Trophoblast cell (in vitro differentiated cells and primary cell): ENCODE measurements around the gene PTPRN2.
A peak's percentile ranks its signal among the peaks of the same experiment; 100 is the strongest.

Source experiments
- DNase-seq, 2 donors: peaks; one replicate each; pipeline ENCODE4 v3.0.0-alpha.2; 2016
- H2AFZ ChIP-seq: 2 replicates; pipeline ENCODE4 v1.6.1; 2013; ENCODE audit warnings: low read length, moderate library complexity, mild to moderate bottlenecking; ENCODE audit not compliant: insufficient read depth, poor library complexity
- H2AK5ac ChIP-seq: 2 replicates; pipeline ENCODE4 v1.6.1; 2013; ENCODE audit warnings: mild to moderate bottlenecking, low read length
- H2BK120ac ChIP-seq: 2 replicates; pipeline ENCODE4 v1.6.1; 2013; ENCODE audit warnings: low read length, mild to moderate bottlenecking, moderate library complexity; ENCODE audit not compliant: insufficient read depth, poor library complexity
- H2BK12ac ChIP-seq: 2 replicates; pipeline ENCODE4 v1.6.1; 2013; ENCODE audit warnings: mild to moderate bottlenecking, low read length, moderate library complexity
- H2BK5ac ChIP-seq: 2 replicates; pipeline ENCODE4 v1.6.1; 2013; ENCODE audit warnings: low read length, low read depth, moderate library complexity, mild to moderate bottlenecking; ENCODE audit not compliant: poor library complexity
- H3K14ac ChIP-seq: 2 replicates; pipeline ENCODE4 v1.6.1; 2013; ENCODE audit warnings: mild to moderate bottlenecking, low read length
- H3K18ac ChIP-seq: 2 replicates; pipeline ENCODE4 v1.6.1; 2013; ENCODE audit warnings: mild to moderate bottlenecking, low read length
- H3K23ac ChIP-seq: 2 replicates; pipeline ENCODE4 v1.6.1; 2013; ENCODE audit warnings: low read length
- H3K27ac ChIP-seq: 2 replicates; pipeline ENCODE4 v1.5.1; 2013; ENCODE audit warnings: low read depth, mild to moderate bottlenecking, inconsistent platforms, low read length, moderate library complexity
- H3K27me3 ChIP-seq: 2 replicates; pipeline ENCODE4 v1.6.1; 2013; ENCODE audit warnings: inconsistent platforms, mild to moderate bottlenecking, low read length, moderate library complexity; ENCODE audit not compliant: insufficient read depth
- H3K36me3 ChIP-seq, 2 experiments: 1 replicate in 1 of 2; 2 replicates in 1 of 2; pipeline ENCODE4 v1.6.1; 2013; ENCODE audit warnings: low read length in 2 of 2, mild to moderate bottlenecking in 2 of 2, moderate library complexity in 1 of 2; ENCODE audit not compliant: insufficient read depth in 2 of 2, control insufficient read depth in 1 of 2
- H3K4ac ChIP-seq: 2 replicates; pipeline ENCODE4 v1.6.1; 2013; ENCODE audit warnings: low read depth, mild to moderate bottlenecking, low read length, moderate library complexity
- H3K4me1 ChIP-seq, 2 experiments: 1 replicate in 1 of 2; 2 replicates in 1 of 2; pipeline ENCODE4 v1.6.1; 2013; ENCODE audit warnings: low read length in 2 of 2, mild to moderate bottlenecking in 2 of 2, moderate library complexity in 1 of 2; ENCODE audit not compliant: insufficient read depth in 2 of 2, control insufficient read depth in 1 of 2
- H3K4me2 ChIP-seq: 2 replicates; pipeline ENCODE4 v1.6.1; 2013; ENCODE audit warnings: inconsistent platforms, mild to moderate bottlenecking, low read length, moderate library complexity
- H3K4me3 ChIP-seq: 2 replicates; pipeline ENCODE4 v1.5.1; 2013; ENCODE audit warnings: mild to moderate bottlenecking, low read depth, low read length, inconsistent platforms
- H3K79me1 ChIP-seq: one replicate; pipeline ENCODE4 v1.6.1; 2013; ENCODE audit warnings: low read length
- H3K79me2 ChIP-seq: 2 replicates; pipeline ENCODE4 v1.6.1; 2013; ENCODE audit warnings: low read length, mild to moderate bottlenecking; ENCODE audit not compliant: control insufficient read depth, insufficient read depth, poor library complexity
- H3K9ac ChIP-seq: 2 replicates; pipeline ENCODE4 v1.6.1; 2013; ENCODE audit warnings: mild to moderate bottlenecking, low read length
- H3K9me3 ChIP-seq: 2 replicates; pipeline ENCODE4 v1.6.1; 2013; ENCODE audit warnings: low read depth, mild to moderate bottlenecking, control low read depth, inconsistent platforms, low read length; ENCODE audit not compliant: insufficient read depth
- H4K12ac ChIP-seq: 2 replicates; pipeline ENCODE4 v1.6.1; 2013; ENCODE audit warnings: low read depth, mild to moderate bottlenecking, low read length, moderate library complexity
- H4K8ac ChIP-seq: 2 replicates; pipeline ENCODE4 v1.6.1; 2013; ENCODE audit warnings: low read depth, mild to moderate bottlenecking, low read length, moderate library complexity
- H4K91ac ChIP-seq: one replicate; pipeline ENCODE4 v1.6.1; 2013; ENCODE audit warnings: low read depth, mild to moderate bottlenecking, low read length, moderate library complexity
- WGBS: extraction: QIAGEN DNeasy Blood & Tissue Kit; methylation state at CpG from one replicate; pipeline ENCODE4 v1.1.7; 2013; ENCODE audit warnings: missing lambda C conversion rate; ENCODE audit not compliant: insufficient read length, insufficient coverage; ENCODE audit errors: extremely low coverage; 5-methylcytosine and 5-hydroxymethylcytosine counted together

The PTPRN2 gene

DNA sequence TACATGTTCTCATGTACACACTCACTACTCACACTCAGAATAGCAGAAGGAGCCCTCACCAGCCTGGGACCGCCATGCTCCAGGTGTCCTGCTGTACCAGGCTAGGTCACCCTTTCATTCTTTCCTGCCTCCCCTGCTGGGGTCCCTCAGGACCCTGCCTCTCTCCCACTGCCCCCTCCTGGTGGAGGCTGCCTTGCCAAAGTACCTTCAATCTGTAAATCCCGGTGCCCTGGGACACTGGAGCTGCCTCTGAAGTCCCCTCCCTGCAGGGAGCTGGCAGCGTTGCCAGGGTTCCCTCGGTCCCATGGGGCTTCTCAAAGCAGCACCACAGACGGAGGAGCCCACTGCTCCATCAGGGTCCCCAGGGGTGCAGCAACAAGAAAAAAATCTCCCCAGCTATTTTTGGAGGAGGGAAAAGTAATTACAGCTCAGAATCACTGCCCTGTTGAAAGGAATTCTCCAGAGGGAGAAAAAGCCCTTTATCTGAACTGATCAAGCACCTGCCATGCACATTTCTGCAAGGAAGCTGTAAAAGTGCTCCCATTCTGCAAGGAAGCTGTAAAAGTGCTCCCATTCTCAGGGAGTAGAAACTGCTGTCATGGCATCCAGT lies 259.9 kb downstream of the PTPRN2 start:
- Histone ChIP-seq H3K4me3 (no peak overlapping the region), H3K79me1 (no peaks in the 10 kb centered on the region), H2AFZ (no peak overlapping the region), H2BK12ac (no peak overlapping the region), H2AK5ac (no peak overlapping the region), H3K18ac (no peak overlapping the region), H3K4me2 (no peak overlapping the region), H2BK5ac (no peak overlapping the region), H4K8ac (no peak overlapping the region), H3K79me2 (no peaks in the 10 kb centered on the region), H3K36me3 (no peaks in the 10 kb centered on the region), H2BK120ac (no peak overlapping the region), H3K27me3 (peaks cover 1% of the 10 kb centered on the region), H3K9me3 (peaks cover 47% of the 10 kb centered on the region), H3K23ac (no peak overlapping the region), H3K4me1 (no peaks in the 10 kb centered on the region), H3K9ac (no peak overlapping the region), H3K27ac (no peak overlapping the region), H3K4ac (no peak overlapping the region), H4K91ac (no peak overlapping the region), H3K14ac (no peak overlapping the region), H4K12ac (no peak overlapping the region)
- no CpG with 5 or more reads among the region's 5 CpGs for WGBS
- DNase-seq: no peak

GRCh38 chr7:158327012-158327411 lies 260.6 kb downstream of the PTPRN2 start:
- Histone ChIP-seq H3K27ac (no peak overlapping the region), H3K27me3 (peaks cover 1% of the 10 kb centered on the region), H3K4ac (no peak overlapping the region), H3K4me2 (no peak overlapping the region), H4K8ac (no peak overlapping the region), H3K9me3 (peaks cover 47% of the 10 kb centered on the region), H3K23ac (no peak overlapping the region), H2BK12ac (no peak overlapping the region), H2BK5ac (no peak overlapping the region), H3K79me1 (no peaks in the 10 kb centered on the region), H2BK120ac (no peak overlapping the region), H3K79me2 (no peaks in the 10 kb centered on the region), H3K36me3 (no peaks in the 10 kb centered on the region), H4K12ac (no peak overlapping the region), H3K4me3 (peak overlapping the region; percentile 46), H4K91ac (no peak overlapping the region), H2AFZ (no peak overlapping the region), H2AK5ac (no peak overlapping the region), H3K14ac (no peak overlapping the region), H3K9ac (no peak overlapping the region), H3K4me1 (no peaks in the 10 kb centered on the region), H3K18ac (no peak overlapping the region)
- WGBS: 100% methylated on average over 1 of the region's 4 CpGs
- no peak for DNase-seq

DNA sequence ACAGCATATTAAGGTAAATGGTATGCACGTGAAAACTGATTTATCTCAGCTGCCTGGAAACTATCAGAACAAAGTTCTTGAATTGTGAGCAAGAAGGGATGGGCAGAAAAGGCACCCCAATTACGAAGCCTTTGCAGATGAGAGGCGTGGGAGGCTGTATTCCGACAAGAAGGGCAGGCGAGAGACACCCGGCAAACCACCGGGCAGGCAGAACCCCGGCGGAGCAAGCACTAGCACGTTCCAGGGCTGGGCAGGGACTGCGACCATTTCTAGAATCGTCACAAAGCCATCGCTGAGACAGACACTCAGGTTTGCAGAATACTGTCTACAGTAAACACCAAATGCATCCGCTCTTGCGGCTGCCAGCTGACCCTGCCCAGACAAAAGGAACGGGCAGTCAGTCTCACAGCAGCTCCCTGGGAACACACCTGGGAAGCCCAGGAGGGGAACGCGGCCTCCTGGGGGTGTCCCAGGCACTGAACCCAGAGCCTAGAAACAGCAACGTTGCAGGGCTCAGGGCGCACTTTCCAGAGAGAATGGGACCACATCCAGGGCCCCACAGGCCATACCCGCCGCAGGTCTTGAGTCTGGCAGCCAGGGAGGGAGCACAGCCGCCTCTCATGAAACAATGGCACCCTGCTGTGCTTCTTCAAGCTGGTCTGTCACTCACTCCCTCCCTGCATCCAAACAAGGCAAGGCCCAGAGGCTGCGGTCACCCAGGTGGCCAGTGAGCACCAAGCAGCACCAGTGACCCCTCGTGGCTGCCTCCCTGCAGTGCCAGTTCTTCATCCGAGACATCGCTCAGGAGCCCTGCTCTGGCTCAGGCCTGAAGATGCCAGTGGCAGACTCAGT lies 261.9 kb downstream of the PTPRN2 start:
- H3K79me2 ChIP-seq: no peaks in the 10 kb centered on the region
- peaks cover 44% of the 10 kb centered on the region for H3K9me3 ChIP-seq
- no peaks in the 10 kb centered on the region for H3K79me1 ChIP-seq
- H2BK120ac ChIP-seq: no peak overlapping the region
- H3K14ac ChIP-seq: no peak overlapping the region
- no peaks in the 10 kb centered on the region for H3K36me3 ChIP-seq
- H3K4me2 ChIP-seq: no peak overlapping the region
- no peak overlapping the region for H3K4ac ChIP-seq
- H2BK5ac ChIP-seq: no peak overlapping the region
- no peak overlapping the region for H4K12ac ChIP-seq
- no peak for DNase-seq
- H2AFZ ChIP-seq: no peak overlapping the region
- H3K27me3 ChIP-seq: peaks cover 1% of the 10 kb centered on the region
- H3K27ac ChIP-seq: no peak overlapping the region
- H2BK12ac ChIP-seq: no peak overlapping the region
- no peak overlapping the region for H3K9ac ChIP-seq
- WGBS: no CpG with 5 or more reads among the region's 27 CpGs
- no peak overlapping the region for H3K4me3 ChIP-seq
- no peaks in the 10 kb centered on the region for H3K4me1 ChIP-seq
- no peak overlapping the region for H2AK5ac ChIP-seq
- no peak overlapping the region for H3K23ac ChIP-seq
- H4K91ac ChIP-seq: no peak overlapping the region
- no peak overlapping the region for H3K18ac ChIP-seq
- no peak overlapping the region for H4K8ac ChIP-seq

- H3K14ac ChIP-seq: no peak overlapping the region
- H2BK5ac ChIP-seq: no peak overlapping the region
- H2AK5ac ChIP-seq: no peak overlapping the region
- no peak overlapping the region for H3K4me2 ChIP-seq
- no CpG with 5 or more reads among the region's 17 CpGs for WGBS
- no peaks in the 10 kb centered on the region for H3K4me1 ChIP-seq
- H3K36me3 ChIP-seq: no peaks in the 10 kb centered on the region
- H3K79me1 ChIP-seq: no peaks in the 10 kb centered on the region
- H3K23ac ChIP-seq: no peak overlapping the region
- no peak overlapping the region for H3K9ac ChIP-seq
- H2BK12ac ChIP-seq: no peak overlapping the region
- H3K4ac ChIP-seq: no peak overlapping the region
- DNase-seq: no peak
- no peak overlapping the region for H4K12ac ChIP-seq
- H3K79me2 ChIP-seq: no peaks in the 10 kb centered on the region
- no peak overlapping the region for H4K8ac ChIP-seq
- no peak overlapping the region for H2BK120ac ChIP-seq
- no peak overlapping the region for H3K27ac ChIP-seq
- H3K4me3 ChIP-seq: no peak overlapping the region
- no peak overlapping the region for H2AFZ ChIP-seq
- no peak overlapping the region for H3K18ac ChIP-seq
- H4K91ac ChIP-seq: no peak overlapping the region
- peaks cover under 1% of the 10 kb centered on the region for H3K27me3 ChIP-seq
- peaks cover 45% of the 10 kb centered on the region for H3K9me3 ChIP-seq
Measured at GRCh38 chr7:158324397-158325360, 262.9 kb downstream of the PTPRN2 start.
